ACHN (cell line): ENCODE measurements around the gene HOXA9.

Source experiments
- DNase-seq: peaks from one replicate; pipeline ENCODE4 v3.0.0-alpha.2; 2015
- in situ Hi-C: cut with HindIII; loops from 2 replicates; pipeline ENCODE4 v1.10.0; 2017; ENCODE audit warnings: low sequenced_read_pairs, low pct_ligation_motif_present, low pct_unique_long_range_greater_than_20kb

HOXA9 gene

DNA sequence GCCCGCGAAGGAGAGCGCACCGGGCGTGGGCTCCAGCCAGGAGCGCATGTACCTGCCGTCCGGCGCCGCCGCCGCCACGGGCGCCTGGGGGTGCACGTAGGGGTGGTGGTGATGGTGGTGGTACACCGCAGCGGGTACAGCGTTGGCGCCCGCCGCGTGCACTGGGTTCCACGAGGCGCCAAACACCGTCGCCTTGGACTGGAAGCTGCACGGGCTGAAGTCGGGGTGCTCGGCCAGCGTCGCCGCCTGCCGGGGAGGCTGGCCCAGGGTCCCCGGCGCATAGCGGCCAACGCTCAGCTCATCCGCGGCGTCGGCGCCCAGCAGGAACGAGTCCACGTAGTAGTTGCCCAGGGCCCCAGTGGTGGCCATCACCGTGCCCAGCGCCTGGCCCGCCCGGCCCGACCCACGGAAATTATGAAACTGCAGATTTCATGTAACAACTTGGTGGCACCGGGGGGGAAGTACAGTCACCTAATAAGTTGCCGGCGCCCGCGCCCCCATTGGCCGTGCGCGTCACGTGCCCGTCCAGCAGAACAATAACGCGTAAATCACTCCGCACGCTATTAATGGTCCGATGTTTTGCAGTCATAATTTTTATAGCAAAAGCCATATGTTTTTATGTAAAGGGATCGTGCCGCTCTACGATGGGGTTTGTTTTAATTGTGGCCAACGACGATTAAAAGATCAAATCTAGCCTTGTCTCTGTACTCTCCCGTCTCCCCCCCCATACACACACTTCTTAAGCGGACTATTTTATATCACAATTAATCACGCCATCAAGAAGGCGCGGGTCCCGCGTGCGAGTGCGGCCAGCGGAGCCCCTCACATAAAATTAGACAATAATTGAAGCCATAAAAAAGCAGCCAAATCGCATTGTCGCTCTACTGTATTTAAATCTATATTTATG, at the start of gene HOXA9:
Gene HOXA9, minus strand, starts transcription at position 449 of the 907 bp plus-strand sequence. Its CDS starts 80 bp downstream, at position 369.
- in situ Hi-C loops: loop anchor here (10.0 kb wide), 1 partner anchor 781 kb away; no protein-coding TSS in a partner anchor
- DNase-seq: peak; percentile 97

DNA sequence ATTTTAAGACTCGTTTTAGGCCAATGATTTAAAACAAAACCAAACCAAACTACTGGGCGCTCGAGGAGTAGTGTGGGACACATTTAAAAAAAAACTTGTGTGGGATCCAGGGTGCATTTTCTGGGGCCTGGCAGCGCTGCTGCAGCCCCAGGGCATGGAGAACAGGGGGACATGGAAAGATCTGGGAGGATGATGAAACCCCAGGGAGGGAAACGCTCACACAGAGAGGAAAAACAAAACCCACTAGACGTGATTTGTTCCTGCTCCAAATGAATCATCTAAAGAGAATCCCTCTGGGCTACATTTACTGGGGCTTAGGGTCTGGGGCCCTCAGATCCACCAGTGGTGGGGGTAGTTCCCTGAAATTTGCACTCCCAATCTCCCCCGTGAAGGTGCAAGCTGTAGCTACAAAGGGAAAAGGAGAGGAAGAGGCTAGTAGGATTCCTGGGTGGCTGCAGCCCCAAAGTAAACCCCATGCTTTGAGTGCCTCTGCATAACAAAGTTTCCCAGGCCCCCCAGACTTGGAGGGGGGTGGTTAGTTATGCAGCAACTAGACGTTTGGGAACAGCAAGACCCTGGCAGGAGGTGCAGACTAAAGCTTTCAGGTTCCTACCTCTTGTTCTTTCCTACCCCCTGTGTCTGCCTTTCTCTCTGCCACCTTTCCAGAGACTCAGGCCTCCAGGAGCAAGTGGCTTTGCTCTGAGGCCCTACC, 49.1 kb upstream of the HOXA9 start:
- no peak for DNase-seq
- in situ Hi-C loops: loop anchor here (25.0 kb wide), 1 partner anchor 373 kb away; no protein-coding TSS in a partner anchor

GRCh38 chr7:27213433-27214238, 48.3 kb upstream of the HOXA9 start:
- in situ Hi-C loops: loop anchor here (25.0 kb wide), 1 partner anchor 374 kb away; no protein-coding TSS in a partner anchor

GRCh38 chr7:27212497-27213432, 47.4 kb upstream of the HOXA9 start:
- DNase-seq: no peak
- in situ Hi-C loops: loop anchor here (25.0 kb wide), 1 partner anchor 375 kb away; no protein-coding TSS in a partner anchor

More at GRCh38 chr7:27213433-27214238, 48.3 kb upstream of the HOXA9 start:
- no peak for DNase-seq

- DNase-seq: no peak
- in situ Hi-C loops: loop anchor here (25.0 kb wide), 1 partner anchor 376 kb away; no protein-coding TSS in a partner anchor
Measured at GRCh38 chr7:27211764-27212204, 46.4 kb upstream of the HOXA9 start.

GRCh38 chr7:27211084-27211446, 45.7 kb upstream of the HOXA9 start:
- in situ Hi-C loops: loop anchor here (25.0 kb wide), 1 partner anchor 376 kb away; no protein-coding TSS in a partner anchor
- DNase-seq: no peak

GRCh38 chr7:27210441-27211083, 45.2 kb upstream of the HOXA9 start:
- in situ Hi-C loops: loop anchor here (25.0 kb wide), 1 partner anchor 377 kb away; no protein-coding TSS in a partner anchor
- DNase-seq: peak; percentile 71

GRCh38 chr7:27209933-27210440, 44.6 kb upstream of the HOXA9 start:
- in situ Hi-C loops: loop anchor here (25.0 kb wide), 1 partner anchor 377 kb away; no protein-coding TSS in a partner anchor
- DNase-seq: no peak

- in situ Hi-C loops: loop anchor here (25.0 kb wide), 1 partner anchor 378 kb away; no protein-coding TSS in a partner anchor
- no peak for DNase-seq
Measured at GRCh38 chr7:27208998-27209397, 43.7 kb upstream of the HOXA9 start.

DNA sequence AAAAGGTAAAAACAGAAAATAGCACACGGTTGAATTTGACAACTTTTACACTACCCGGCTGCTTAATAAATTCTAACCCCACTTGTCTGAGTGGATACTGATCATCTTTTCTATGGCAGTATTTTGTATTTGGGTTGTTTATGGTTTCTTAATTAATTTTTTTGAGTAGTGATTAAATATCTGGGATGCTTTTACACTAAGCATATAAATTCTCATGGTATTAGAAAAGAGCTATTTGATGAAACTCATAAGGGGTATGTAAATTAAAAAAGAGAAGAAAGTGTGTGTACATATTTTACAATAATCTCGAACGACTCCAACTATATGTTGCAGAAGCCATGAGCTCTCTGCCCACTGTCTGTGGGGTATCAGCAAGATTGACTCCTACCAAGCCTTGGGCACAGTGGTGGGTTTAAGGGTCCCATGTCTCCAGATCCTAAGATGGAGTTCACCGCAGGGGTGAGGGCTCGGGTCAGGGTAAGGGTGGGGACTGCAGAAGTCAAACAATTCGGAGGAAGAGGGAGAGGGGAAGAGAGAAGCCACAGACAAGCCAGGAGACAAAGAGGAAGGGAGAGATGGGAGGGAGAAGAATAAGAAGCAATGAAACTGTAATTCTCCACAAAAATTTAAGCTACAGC, 42.1 kb upstream of the HOXA9 start:
- DNase-seq: no peak
- in situ Hi-C loops: loop anchor here (25.0 kb wide), 1 partner anchor 380 kb away; no protein-coding TSS in a partner anchor

GRCh38 chr7:27205325-27206280, 40.3 kb upstream of the HOXA9 start:
- in situ Hi-C loops: loop anchor here (25.0 kb wide), 1 partner anchor 382 kb away; no protein-coding TSS in a partner anchor
- DNase-seq: no peak

DNA sequence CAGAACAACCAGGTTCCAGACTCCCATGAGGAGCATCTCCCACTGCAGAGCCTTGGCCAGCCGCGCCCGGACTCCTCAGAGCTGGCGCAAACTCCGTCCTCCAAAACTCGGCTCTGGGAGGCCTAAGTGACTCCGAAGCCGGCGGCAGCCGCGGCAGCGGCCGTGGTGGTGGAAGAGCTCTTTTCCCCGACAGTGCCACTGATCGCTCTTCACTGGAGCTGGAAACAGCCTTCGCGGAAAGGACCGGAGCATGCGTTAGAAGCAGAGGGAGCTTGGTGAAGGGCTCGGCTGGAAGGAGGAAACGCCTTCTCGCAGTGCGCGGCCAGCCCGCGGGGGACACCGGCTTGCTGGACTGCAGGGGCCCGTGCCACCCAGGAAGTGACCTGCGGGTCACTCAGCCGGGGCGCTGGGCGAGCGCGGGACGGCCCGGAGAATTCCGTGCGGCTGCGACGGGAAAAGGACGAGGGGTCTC, 39.5 kb upstream of the HOXA9 start:
- in situ Hi-C loops: loop anchor here (25.0 kb wide), 1 partner anchor 382 kb away; no protein-coding TSS in a partner anchor
- DNase-seq: peak; percentile 27

- in situ Hi-C loops: loop anchor here (25.0 kb wide), 1 partner anchor 383 kb away; no protein-coding TSS in a partner anchor
- DNase-seq: no peak
Measured at GRCh38 chr7:27203964-27204594, 38.7 kb upstream of the HOXA9 start.

GRCh38 chr7:27203365-27203953, 38.1 kb upstream of the HOXA9 start:
- no peak for DNase-seq
- in situ Hi-C loops: loop anchor here (25.0 kb wide), 1 partner anchor 384 kb away; no protein-coding TSS in a partner anchor
